Measurements from ENCODE around the gene IMPA2. TPM values are rescaled to one million over a fixed set of nuclear protein-coding genes. Genes with fewer than 3 reads are reported as not detected.
"Not testable (repeated sequence)": the region's sequence is repeated elsewhere in the genome, so short reads cannot be mapped to it uniquely, and the experiment has no call there.

Gene IMPA2
- total RNA-seq, 3 donors from 2014 or later (not counting 1 experiment from before 2014, with no cell fraction given): 2.7 to 6.6 (median 3.6) TPM

DNA sequence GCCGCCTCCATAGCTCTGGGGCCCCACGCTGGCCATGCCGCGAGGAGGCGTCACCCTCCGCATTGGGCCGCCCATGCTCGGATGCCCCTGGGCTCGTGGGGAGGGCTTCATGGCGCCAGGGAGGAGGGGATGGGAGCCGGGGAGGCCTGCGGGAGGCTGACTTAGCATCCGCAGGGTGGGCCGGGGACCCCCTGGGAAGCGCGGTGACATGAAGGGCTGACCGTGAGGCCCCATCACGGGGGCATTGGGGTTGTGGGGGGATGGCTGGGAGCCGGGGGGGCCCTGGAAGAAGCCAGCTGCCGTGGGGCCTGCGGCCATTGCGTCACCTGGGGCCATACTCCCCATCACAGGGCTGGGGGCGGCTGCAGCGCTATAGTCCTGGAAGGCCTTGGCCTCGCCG lies 86.4 kb downstream of the IMPA2 start:
- whole genome bisulfite sequencing (ENCODE audit: insufficient coverage): 97% methylated on average over 26 of the region's 26 CpGs
- TF ChIP-seq, protein P1, sequence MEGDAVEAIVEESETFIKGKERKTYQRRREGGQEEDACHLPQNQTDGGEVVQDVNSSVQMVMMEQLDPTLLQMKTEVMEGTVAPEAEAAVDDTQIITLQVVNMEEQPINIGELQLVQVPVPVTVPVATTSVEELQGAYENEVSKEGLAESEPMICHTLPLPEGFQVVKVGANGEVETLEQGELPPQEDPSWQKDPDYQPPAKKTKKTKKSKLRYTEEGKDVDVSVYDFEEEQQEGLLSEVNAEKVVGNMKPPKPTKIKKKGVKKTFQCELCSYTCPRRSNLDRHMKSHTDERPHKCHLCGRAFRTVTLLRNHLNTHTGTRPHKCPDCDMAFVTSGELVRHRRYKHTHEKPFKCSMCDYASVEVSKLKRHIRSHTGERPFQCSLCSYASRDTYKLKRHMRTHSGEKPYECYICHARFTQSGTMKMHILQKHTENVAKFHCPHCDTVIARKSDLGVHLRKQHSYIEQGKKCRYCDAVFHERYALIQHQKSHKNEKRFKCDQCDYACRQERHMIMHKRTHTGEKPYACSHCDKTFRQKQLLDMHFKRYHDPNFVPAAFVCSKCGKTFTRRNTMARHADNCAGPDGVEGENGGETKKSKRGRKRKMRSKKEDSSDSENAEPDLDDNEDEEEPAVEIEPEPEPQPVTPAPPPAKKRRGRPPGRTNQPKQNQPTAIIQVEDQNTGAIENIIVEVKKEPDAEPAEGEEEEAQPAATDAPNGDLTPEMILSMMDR (IDR thresholded peaks at IDR 0.05): no peak
- intact Hi-C loops (cut with micrococcal nuclease): no loop called here

DNA sequence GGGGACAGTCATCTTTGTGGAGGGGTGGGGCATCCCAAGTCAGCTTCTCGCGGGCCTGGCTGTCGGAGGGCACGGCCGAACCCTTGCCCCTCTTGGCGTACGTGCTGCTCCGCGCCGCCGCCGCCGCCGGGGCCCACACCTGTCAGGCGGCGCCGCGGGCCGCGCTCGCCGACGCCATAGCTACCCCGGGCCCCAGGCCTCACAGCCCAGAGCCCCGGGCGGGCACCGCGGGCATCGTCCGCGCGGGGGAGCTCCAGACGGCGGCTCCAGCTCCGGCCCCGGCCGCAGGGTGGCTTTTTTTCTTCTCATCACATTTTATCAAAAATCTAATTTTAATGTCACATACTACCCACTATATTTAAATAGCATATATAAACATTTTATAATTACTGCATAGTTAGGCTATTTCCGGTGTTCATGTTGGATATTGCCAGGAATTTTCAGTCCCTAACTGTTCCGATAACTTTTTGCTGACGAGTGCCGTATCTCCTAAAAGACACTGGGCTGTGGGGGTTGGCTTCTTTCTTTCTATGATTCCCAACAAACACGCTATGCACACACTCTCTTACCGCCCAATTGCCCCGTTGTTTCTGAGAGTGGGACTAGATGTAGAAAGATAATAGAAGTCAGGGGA lies 87.1 kb downstream of the IMPA2 start:
- 92% methylated on average over 39 of the region's 44 CpGs for WGBS (ENCODE audit: insufficient coverage)
- intact Hi-C loops (cut with micrococcal nuclease); H3K27ac ChIP-seq (ENCODE audit: low read length); H3K4me3 ChIP-seq (ENCODE audit: low read length); H3K9me3 Mint-ChIP-seq; H3K4me1 ChIP-seq (ENCODE audit: control insufficient read depth, insufficient read depth, low read length); H3K27me3 ChIP-seq (ENCODE audit: control insufficient read depth, insufficient read depth, low read length); DNase-seq; H3K4me1 Mint-ChIP-seq; ATAC-seq; H3K4me3 Mint-ChIP-seq; H3K27me3 Mint-ChIP-seq (ENCODE audit: low read depth in 2 of 2); H3K9me3 ChIP-seq (ENCODE audit: control insufficient read depth, insufficient read depth, low read length); H3K27ac Mint-ChIP-seq; H3K36me3 Mint-ChIP-seq; H3K36me3 ChIP-seq (ENCODE audit: control insufficient read depth, insufficient read depth, low read length): not testable (repeated sequence)

More for the DNA sequence above, 86.4 kb downstream of the IMPA2 start:
- no peaks in the 10 kb centered on the region for H3K4me1 ChIP-seq (ENCODE audit: control insufficient read depth, insufficient read depth, low read length)
- no peaks in the 10 kb centered on the region for H3K36me3 Mint-ChIP-seq
- H3K4me1 Mint-ChIP-seq: no peaks in the 10 kb centered on the region
- H3K4me3 ChIP-seq (ENCODE audit: low read length): no peak overlapping the region
- peaks cover 0 to 5% of the 10 kb centered on the region in 2 donors for H3K27me3 Mint-ChIP-seq (ENCODE audit: low read depth in 2 of 2)
- no peaks in the 10 kb centered on the region for H3K36me3 ChIP-seq (ENCODE audit: control insufficient read depth, insufficient read depth, low read length)
- H3K27me3 ChIP-seq (ENCODE audit: control insufficient read depth, insufficient read depth, low read length): no peaks in the 10 kb centered on the region
- no peaks in the 10 kb centered on the region for H3K9me3 Mint-ChIP-seq
- H3K9me3 ChIP-seq (ENCODE audit: control insufficient read depth, insufficient read depth, low read length): no peaks in the 10 kb centered on the region
- DNase-seq (no peak), ATAC-seq (no peak)
- H3K27ac Mint-ChIP-seq: no peak overlapping the region
- no peak overlapping the region for H3K4me3 Mint-ChIP-seq
- no peak overlapping the region for H3K27ac ChIP-seq (ENCODE audit: low read length)

DNA sequence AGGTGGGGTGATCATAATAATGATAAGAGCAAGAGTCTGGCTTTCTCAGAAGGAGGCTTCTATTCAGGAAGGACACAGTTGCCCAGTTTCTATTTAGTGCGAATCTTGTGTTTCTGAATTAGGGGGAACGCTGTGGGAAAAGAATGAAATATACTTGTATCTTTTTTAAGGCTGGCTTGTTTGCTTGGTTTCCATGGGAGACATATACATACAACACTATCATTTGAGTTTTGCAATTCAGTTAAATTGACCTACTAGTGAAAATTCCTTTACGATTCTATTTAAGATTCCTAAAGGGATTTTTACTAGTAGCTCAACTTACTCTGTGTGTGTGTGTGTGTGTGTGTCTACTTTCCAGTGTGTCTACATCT lies 87.6 kb downstream of the IMPA2 start:
- TF ChIP-seq, protein P1 (IDR thresholded peaks at IDR 0.05): no peak
- no peaks in the 10 kb centered on the region for H3K36me3 ChIP-seq (ENCODE audit: control insufficient read depth, insufficient read depth, low read length)
- WGBS (ENCODE audit: insufficient coverage): 83% methylated on average over 1 of the region's 3 CpGs

DNA sequence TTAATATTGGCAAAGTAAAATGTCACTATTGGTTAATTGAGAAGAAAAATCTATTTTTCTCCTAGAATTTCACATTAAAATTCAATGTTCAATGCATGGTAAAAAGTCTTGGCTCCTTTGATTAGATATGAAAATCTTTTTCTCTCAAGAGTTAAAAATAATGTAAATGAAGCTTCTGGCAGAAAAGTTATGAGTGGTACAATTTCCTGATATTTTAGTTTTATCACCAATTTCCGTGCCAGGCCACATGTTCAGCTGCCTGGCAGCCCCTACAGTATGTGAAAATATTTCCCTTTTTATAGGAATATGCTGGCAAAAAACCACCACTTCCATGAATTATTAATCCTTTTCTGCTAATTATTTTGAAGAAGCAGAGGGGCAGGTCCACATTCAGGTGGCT lies 89.8 kb downstream of the IMPA2 start:
- ATAC-seq; H3K4me1 ChIP-seq (ENCODE audit: control insufficient read depth, insufficient read depth, low read length); H3K4me3 Mint-ChIP-seq; intact Hi-C loops (cut with micrococcal nuclease); H3K9me3 Mint-ChIP-seq; H3K4me3 ChIP-seq (ENCODE audit: low read length); H3K36me3 Mint-ChIP-seq; H3K4me1 Mint-ChIP-seq; H3K27ac Mint-ChIP-seq; H3K9me3 ChIP-seq (ENCODE audit: control insufficient read depth, insufficient read depth, low read length); H3K27me3 ChIP-seq (ENCODE audit: control insufficient read depth, insufficient read depth, low read length); DNase-seq; H3K36me3 ChIP-seq (ENCODE audit: control insufficient read depth, insufficient read depth, low read length); H3K27ac ChIP-seq (ENCODE audit: low read length): not testable (repeated sequence)
- peaks cover 11 to 28% of the 10 kb centered on the region in 2 donors for H3K27me3 Mint-ChIP-seq (ENCODE audit: low read depth in 2 of 2)
- WGBS (ENCODE audit: insufficient coverage): no CpG with 5 or more reads among the region's 1 CpG

More for the DNA sequence above, 87.6 kb downstream of the IMPA2 start:
- Mint-ChIP-seq H3K36me3 (no peaks in the 10 kb centered on the region), H3K27ac (no peak overlapping the region), H3K4me1 (no peaks in the 10 kb centered on the region), H3K4me3 (no peak overlapping the region), H3K27me3 (ENCODE audit: low read depth in 2 of 2) (peaks cover 5 to 9% of the 10 kb centered on the region in 2 donors), H3K9me3 (no peaks in the 10 kb centered on the region)
- H3K27me3 ChIP-seq (ENCODE audit: control insufficient read depth, insufficient read depth, low read length): no peaks in the 10 kb centered on the region
- no peaks in the 10 kb centered on the region for H3K4me1 ChIP-seq (ENCODE audit: control insufficient read depth, insufficient read depth, low read length)
- no peaks in the 10 kb centered on the region for H3K9me3 ChIP-seq (ENCODE audit: control insufficient read depth, insufficient read depth, low read length)
- intact Hi-C loops (cut with micrococcal nuclease): no loop called here
- DNase-seq (no peak), ATAC-seq (no peak)
- no peak overlapping the region for H3K4me3 ChIP-seq (ENCODE audit: low read length)
- no peak overlapping the region for H3K27ac ChIP-seq (ENCODE audit: low read length)

All from natural killer cell (primary cell).